Stimulated activated CD8-positive, alpha-beta memory T cell treated with anti-CD3 and anti-CD28 coated beads, Interleukin-4, amount 100 ng/mL, for 4 hours (primary cell): ENCODE data around the gene CYP17A1.
A peak's percentile ranks its signal among the peaks of the same experiment; 100 is the strongest.

Experiments used
- DNase-seq, 2 donors: peaks; one replicate each; pipeline ENCODE4 v3.0.0-alpha.2; 2020; ENCODE audit warnings: low read depth in 2 of 2, low spot score in 1 of 2

Gene CYP17A1

DNA sequence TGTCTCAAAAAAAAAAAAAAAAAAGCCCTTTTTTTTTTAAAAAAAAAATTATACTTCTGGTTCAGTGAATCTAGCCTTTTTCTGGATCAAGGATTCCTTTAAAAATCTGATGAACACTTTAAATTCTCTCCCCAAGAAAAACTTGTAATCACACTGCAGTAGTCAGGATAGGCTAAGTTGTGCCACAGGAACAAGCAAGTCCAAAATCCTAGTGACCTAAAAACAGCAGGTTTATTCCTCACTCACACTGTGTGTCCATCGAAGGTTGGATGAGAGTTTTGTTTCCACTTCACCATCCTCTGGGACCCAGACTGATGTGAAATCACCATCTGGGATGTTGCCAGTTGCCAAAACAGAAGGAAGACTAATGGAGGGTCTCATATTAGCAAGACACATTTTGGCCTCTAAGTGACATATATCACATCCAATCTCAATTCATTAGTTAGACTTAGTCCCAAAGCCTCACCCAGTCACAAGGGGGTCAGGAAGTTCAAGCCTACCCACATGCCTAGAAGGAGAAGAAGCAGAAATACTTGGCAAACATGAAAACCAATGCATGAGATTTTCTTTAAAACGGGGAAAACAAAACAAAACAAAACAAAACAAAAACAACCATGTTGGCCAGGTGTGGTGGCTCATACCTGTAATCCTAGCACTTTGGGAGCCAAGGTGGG is 32.7 kb downstream of the CYP17A1 start:
- DNase-seq = no peak

GRCh38 chr10:102802920-102803534 is 34.2 kb downstream of the CYP17A1 start:
- DNase-seq = no peak

GRCh38 chr10:102801978-102802377 is 35.2 kb downstream of the CYP17A1 start:
- DNase-seq = no peak

DNA sequence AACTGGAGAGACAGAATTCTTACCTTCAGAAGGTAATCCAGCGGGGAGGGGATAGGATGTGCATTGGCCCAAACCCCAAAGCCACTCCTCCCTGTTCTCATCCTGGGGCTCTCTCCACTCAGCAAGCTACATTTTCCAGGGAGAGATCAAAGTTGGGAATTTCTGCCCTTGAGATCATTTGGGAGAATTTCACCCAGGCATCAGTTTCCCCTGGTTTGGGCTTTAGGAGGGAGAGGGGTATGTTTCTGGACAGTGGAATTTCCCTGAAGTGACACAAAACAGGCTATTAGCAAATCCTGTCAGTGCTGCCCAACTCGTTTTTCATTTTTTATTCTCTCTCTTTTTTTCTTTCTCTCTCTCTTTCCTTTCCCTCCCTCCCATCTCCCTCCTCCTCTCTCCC is 35.7 kb downstream of the CYP17A1 start:
- no peak for DNase-seq

DNA sequence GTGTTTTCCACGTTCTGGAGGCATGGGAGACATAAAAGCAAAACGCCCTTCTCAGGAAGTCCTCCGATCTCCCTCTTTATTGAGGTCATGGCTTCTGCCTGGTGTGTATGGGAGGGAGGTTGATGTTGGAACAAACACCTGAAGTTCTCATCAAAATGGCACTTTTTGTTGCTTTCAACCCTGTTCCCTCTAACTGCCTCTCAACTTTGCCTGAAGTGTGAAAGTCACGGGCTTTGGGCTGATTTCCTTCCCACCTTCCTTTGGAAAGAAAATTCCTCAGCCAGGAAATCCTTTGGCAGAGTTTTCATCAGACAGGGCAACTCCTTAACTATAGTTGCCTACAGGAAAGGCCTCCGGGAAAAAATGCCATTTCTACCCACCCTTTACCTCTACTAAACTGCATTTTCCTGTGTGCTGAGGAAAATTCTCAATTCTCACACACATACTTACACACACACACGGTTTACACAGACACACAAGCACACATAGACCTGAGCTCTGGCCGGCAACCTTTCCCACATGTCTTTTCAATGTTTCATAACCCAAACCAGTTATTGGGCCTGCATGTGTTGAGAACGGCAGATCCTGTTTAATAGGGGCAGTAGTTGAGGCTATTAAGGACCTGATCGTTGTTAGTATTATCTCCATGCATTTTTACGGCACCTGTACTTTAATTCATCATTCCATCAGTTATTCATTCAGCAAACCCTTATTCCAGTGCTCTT is 36.4 kb downstream of the CYP17A1 start:
- DNase-seq = no peak

DNA sequence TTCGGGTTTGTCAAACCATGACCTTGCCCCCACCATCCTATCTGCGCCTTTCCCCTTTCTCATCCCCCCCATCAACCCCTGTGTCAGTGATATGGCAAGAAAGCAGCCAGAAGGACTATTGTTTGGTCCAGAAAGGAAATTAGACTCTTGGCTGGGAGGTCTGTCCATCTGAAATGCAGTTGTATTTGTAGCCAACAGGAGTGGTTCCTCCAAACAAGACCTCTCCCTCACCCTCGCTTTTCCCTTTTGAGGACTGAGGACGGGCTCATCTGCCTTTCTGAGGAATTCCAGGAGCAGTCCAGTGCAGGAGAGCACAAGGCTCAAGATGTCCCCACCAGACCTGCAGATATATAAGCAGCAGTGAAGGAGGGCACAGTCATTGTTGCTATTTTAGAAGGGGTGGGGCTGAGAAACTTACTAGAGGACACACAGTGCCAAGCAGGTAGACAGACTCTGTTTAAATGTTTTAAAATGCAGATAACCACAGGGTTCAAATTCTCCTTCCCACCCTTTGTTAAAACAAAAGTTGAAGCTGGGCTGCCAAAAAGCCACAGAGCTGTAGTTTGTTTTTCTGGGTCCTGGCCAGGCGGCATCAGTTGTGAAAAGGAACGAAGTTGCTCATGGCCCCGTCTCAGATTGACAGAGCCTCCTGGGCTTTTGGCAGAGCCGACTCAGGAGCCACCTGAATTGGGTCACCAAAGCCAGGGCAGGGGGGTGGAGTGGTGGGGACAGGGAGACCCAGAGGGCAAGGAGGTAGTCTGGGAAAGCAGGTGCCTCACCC is 37.3 kb downstream of the CYP17A1 start:
- DNase-seq = no peak

DNA sequence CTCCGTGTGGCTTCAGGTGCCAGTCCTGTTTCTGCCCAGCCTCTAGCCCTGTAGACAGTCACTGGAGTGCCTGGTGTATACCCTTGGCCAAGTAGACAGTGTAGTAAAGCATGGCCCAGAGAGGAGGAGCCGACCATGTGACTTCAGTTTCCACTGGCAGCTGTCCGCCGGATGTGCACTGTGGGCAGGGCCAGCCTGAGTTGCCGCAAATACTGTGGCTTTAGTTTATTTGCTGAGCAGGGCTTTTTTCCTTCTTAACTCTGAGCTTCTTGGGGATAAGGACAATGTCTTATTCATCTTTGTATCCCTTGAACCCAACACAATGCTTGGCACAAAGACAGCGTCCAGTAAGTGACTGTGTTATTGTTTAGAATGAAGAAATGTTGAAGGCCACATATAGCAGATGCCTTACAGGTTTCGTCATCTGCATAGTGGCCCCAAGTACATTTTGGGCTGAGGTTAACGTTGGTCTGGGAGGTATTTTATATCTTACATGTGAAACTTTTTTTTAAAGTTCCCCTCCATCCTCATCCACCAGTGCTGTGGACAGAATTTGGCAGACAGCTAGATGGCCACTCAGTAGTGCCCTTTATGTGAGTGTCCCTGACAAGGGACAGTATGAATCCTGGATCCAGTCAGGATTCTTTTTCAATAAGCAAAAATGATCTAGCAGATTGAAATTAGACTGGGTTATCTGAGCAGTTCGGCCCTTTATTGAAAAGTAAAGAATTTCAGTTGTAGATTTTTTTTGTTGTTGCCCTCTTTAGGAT is 40.6 kb downstream of the CYP17A1 start:
- DNase-seq = peak; percentile 20 to 44

DNA sequence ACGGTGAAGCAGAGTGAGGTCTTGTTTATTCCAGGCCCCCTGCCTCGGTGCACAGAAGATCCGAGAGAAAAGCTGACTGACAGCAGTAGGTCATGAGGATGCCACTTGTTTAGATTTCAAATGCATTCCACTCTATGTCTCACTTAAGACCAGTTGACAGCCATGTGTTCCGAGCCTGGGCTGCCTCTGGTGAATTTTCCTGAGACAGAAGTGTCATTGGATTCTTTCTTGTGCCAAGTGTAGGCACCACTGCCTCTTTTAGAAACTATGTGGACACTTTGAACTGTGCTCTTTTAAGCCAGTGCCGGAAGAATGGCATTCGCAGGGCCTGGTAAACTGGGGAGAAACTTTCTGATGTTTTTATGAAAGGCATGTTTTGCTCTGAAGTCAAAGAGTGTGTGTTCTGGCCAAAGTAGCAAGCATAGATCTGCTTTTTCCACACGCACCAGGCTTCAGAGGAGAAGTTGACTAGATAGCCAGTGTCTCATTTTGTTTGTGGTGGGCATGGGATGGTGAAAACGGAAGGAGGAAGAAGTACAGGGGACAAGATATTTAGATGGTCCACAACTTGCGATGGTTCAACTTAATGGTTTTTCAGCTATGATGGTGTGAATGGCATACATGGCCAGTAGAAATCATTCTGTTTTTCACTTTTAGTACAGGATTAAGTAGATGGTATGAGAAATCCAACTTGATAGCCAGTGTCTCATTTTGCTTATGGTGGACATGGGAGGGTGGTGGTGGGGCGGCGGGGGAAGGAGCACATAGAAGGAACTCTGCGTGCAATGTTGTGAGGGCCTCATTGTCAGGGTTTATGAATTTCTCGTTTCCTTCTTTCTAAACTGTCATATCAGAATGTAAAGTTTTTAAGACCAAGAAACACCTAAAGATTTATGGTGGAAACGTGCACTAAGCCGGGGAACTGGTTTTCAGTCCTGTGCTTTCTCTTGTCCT is 41.5 kb downstream of the CYP17A1 start:
- no peak for DNase-seq

DNA sequence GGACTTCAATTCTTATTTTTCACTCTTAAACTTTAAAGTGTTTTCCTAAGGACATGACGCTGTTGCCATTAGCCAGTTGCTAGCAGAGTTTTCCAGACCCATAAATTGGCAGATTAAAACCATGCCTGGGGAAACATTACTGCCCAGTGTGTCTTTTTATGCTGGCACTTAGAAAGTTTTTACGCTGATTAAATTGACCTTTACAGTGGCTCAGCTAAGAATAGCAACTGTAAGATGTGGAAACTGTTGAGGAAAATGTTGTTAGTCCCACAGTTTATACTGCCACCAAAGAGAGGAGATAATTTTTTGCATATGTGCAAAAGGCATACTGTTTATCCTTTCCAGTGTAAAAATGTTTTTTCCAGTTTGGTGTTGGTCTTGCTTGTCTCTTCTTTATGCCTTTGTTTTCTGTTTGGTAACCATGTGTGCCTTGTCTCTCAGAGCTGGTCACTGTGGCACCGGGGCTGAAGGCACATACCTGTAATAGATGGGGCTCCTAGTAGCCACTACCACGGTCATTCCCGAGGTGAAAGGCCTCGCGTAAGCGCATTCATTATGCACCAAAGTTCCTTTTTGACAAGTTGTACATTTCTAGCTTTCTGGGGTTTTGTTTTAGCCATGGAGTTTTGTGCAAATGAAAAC is 45.3 kb downstream of the CYP17A1 start:
- no peak for DNase-seq

GRCh38 chr10:102785818-102786217 is 51.4 kb downstream of the CYP17A1 start:
- no peak for DNase-seq

GRCh38 chr10:102783568-102783967 is 53.6 kb downstream of the CYP17A1 start:
- DNase-seq = no peak

DNA sequence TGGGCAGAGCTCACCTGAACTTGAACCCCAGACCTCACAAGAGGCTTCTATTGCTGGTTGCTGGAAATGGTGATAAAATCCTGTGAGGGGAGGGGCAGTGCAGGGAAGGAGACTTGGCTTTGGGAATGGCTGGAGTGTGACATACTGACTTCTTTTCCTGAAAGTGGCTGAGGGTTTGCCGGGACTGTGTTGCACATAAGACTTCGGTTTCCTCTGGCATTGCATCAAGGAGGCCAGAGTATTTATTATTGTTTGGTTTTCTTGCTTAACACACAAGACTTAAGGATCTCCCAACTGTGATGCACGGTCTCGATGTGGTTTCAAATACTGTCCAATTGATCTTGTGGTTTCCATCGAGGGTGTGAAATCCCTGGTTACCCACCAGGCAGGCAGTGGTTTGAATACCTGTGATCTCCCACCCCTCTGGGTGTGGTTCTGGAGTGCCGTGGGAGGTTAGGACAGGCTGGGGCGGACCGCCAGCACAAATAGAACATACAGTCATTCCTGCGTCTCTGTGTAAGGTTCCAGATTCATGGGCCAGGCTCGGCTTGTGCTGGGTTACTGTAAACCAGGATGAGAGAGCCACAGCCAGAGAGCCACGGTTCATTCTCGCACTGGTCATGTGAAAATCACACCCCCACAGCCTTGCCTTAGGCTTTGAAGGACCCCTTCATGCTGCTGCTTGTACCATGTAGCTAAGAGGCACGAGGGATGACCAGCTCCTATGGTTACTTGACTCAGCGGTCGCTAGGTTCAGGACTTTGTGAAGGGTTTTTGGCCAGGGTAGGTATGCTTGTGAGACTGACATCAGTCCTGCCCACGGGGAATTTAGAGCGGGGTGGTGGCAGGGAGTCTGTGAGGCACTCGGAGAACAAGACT is 54.3 kb downstream of the CYP17A1 start:
- DNase-seq = no peak

- DNase-seq = no peak
These were observed 55.2 kb downstream of the CYP17A1 start for GRCh38 chr10:102781921-102782557.

GRCh38 chr10:102781090-102781920 is 55.9 kb downstream of the CYP17A1 start:
- no peak for DNase-seq
